Medulla oblongata (tissue), 1 donor: ENCODE results near the gene HOGA1.

ENCODE experiments used
- DNase-seq: peaks from one replicate; pipeline ENCODE4 v3.0.0-alpha.2; 2015; ENCODE audit errors: extremely low spot score

The HOGA1 gene

GRCh38 chr10:97584060-97584797 lies at the start of gene HOGA1:
TSS of gene HOGA1 (plus strand) at chr10:97584389. CDS start at chr10:97584704, 315 bp downstream.
- DNase-seq, result peak; percentile 96

GRCh38 chr10:97534746-97535367 lies 49.3 kb upstream of the HOGA1 start:
- peak; percentile 86 for DNase-seq

GRCh38 chr10:97537186-97537869 lies 46.9 kb upstream of the HOGA1 start:
- DNase-seq, result no peak

- DNase-seq, result no peak
Observed at GRCh38 chr10:97538411-97538810, 45.8 kb upstream of the HOGA1 start.

GRCh38 chr10:97538839-97539238 lies 45.4 kb upstream of the HOGA1 start:
- DNase-seq, result no peak

- no peak for DNase-seq
Observed at GRCh38 chr10:97539523-97540200, 44.5 kb upstream of the HOGA1 start.

GRCh38 chr10:97540669-97541500 lies 43.3 kb upstream of the HOGA1 start:
- DNase-seq, result no peak

- DNase-seq, result peak; percentile 77
Observed at GRCh38 chr10:97542169-97543024, 41.8 kb upstream of the HOGA1 start.

- DNase-seq, result peak; percentile 91
Observed at GRCh38 chr10:97543025-97543546, 41.1 kb upstream of the HOGA1 start.

- peak; percentile 9 for DNase-seq
Observed at GRCh38 chr10:97546456-97547270, 37.5 kb upstream of the HOGA1 start.

- DNase-seq, result peak; percentile 2
Observed at GRCh38 chr10:97547271-97547600, 37.0 kb upstream of the HOGA1 start.

GRCh38 chr10:97547962-97548361 lies 36.2 kb upstream of the HOGA1 start:
- DNase-seq, result no peak

GRCh38 chr10:97548828-97549455 lies 35.2 kb upstream of the HOGA1 start:
- DNase-seq, result no peak

GRCh38 chr10:97549587-97550322 lies 34.4 kb upstream of the HOGA1 start:
- peak; percentile 94 for DNase-seq

GRCh38 chr10:97550336-97551149 lies 33.6 kb upstream of the HOGA1 start:
- DNase-seq, result no peak

- no peak for DNase-seq
Observed at GRCh38 chr10:97551271-97551670, 32.9 kb upstream of the HOGA1 start.

- peak; percentile 87 for DNase-seq
Observed at GRCh38 chr10:97553575-97554031, 30.6 kb upstream of the HOGA1 start.
